ENCODE results near the gene CCDC9. TPM values are rescaled to one million over a fixed set of nuclear protein-coding genes. Genes with fewer than 3 reads are reported as not detected.
A peak's percentile ranks its signal among the peaks of the same experiment; 100 is the strongest.
"Not testable (repeated sequence)": the region's sequence is repeated elsewhere in the genome, so short reads cannot be mapped to it uniquely, and the experiment has no call there.

Gene CCDC9
- total and polyA plus RNA-seq, 2 donors: 8.0 to 36.6 TPM

- Histone ChIP-seq H3K36me3 (ENCODE audit: insufficient read depth) (no peaks in the 10 kb centered on the region), H3K4me3 (ENCODE audit: low read depth, low read length) (no peak overlapping the region), H3K27ac (ENCODE audit: low read depth) (no peak overlapping the region), H3K4me1 (ENCODE audit: insufficient read depth) (no peaks in the 10 kb centered on the region)
- no peak for DNase-seq (ENCODE audit: extremely low spot score)
- WGBS: 83% methylated on average over 7 of the region's 7 CpGs
Measured at GRCh38 chr19:47241919-47242577, 14.3 kb upstream of the CCDC9 start.

- no peak for DNase-seq (ENCODE audit: extremely low spot score)
- 19% methylated on average over 7 of the region's 9 CpGs for WGBS
- H3K36me3 ChIP-seq (ENCODE audit: insufficient read depth): no peaks in the 10 kb centered on the region
- H3K4me1 ChIP-seq (ENCODE audit: insufficient read depth): no peaks in the 10 kb centered on the region
- no peak overlapping the region for H3K4me3 ChIP-seq (ENCODE audit: low read depth, low read length)
- H3K27ac ChIP-seq (ENCODE audit: low read depth): no peak overlapping the region
Measured at GRCh38 chr19:47243364-47243775, 13.0 kb upstream of the CCDC9 start.

- peak; percentile 71 for DNase-seq (ENCODE audit: extremely low spot score)
- 3% methylated on average over 46 of the region's 46 CpGs for WGBS
- Histone ChIP-seq H3K27ac (ENCODE audit: low read depth) (peak overlapping the region; percentile 28), H3K4me1 (ENCODE audit: insufficient read depth) (no peaks in the 10 kb centered on the region), H3K36me3 (ENCODE audit: insufficient read depth) (no peaks in the 10 kb centered on the region), H3K4me3 (ENCODE audit: low read depth, low read length) (no peak overlapping the region)
Measured at GRCh38 chr19:47243776-47244547, 12.4 kb upstream of the CCDC9 start.

- no peaks in the 10 kb centered on the region for H3K36me3 ChIP-seq (ENCODE audit: insufficient read depth)
- H3K4me3 ChIP-seq (ENCODE audit: low read depth, low read length): no peak overlapping the region
- 32% methylated on average over 25 of the region's 25 CpGs for WGBS
- H3K4me1 ChIP-seq (ENCODE audit: insufficient read depth): no peaks in the 10 kb centered on the region
- H3K27ac ChIP-seq (ENCODE audit: low read depth): no peak overlapping the region
- DNase-seq (ENCODE audit: extremely low spot score): no peak
Measured at GRCh38 chr19:47247308-47247990, 8.9 kb upstream of the CCDC9 start.

GRCh38 chr19:47253016-47253415 lies 3.3 kb upstream of the CCDC9 start:
- H3K4me3 ChIP-seq (ENCODE audit: low read depth, low read length); H3K27ac ChIP-seq (ENCODE audit: low read depth); H3K36me3 ChIP-seq (ENCODE audit: insufficient read depth); DNase-seq (ENCODE audit: extremely low spot score); H3K4me1 ChIP-seq (ENCODE audit: insufficient read depth): not testable (repeated sequence)
- 83% methylated on average over 8 of the region's 8 CpGs for WGBS

GRCh38 chr19:47253467-47253881 lies 2.9 kb upstream of the CCDC9 start:
- 63% methylated on average over 3 of the region's 3 CpGs for WGBS
- H3K4me1 ChIP-seq (ENCODE audit: insufficient read depth): no peaks in the 10 kb centered on the region
- H3K27ac ChIP-seq (ENCODE audit: low read depth): no peak overlapping the region
- no peak overlapping the region for H3K4me3 ChIP-seq (ENCODE audit: low read depth, low read length)
- H3K36me3 ChIP-seq (ENCODE audit: insufficient read depth): no peaks in the 10 kb centered on the region
- no peak for DNase-seq (ENCODE audit: extremely low spot score)

- H3K36me3 ChIP-seq (ENCODE audit: insufficient read depth): no peaks in the 10 kb centered on the region
- no peaks in the 10 kb centered on the region for H3K4me1 ChIP-seq (ENCODE audit: insufficient read depth)
- H3K27ac ChIP-seq (ENCODE audit: low read depth): no peak overlapping the region
- no peak for DNase-seq (ENCODE audit: extremely low spot score)
- WGBS: 86% methylated on average over 5 of the region's 5 CpGs
- H3K4me3 ChIP-seq (ENCODE audit: low read depth, low read length): no peak overlapping the region
Measured at GRCh38 chr19:47253970-47254369, 2.4 kb upstream of the CCDC9 start.

- WGBS: under 1% methylated on average over 52 of the region's 52 CpGs
- peaks cover 4% of the 10 kb centered on the region for H3K36me3 ChIP-seq (ENCODE audit: insufficient read depth)
- peak; percentile 98 for DNase-seq (ENCODE audit: extremely low spot score)
Measured at GRCh38 chr19:47256693-47257410, 527 bp downstream of the CCDC9 start.

GRCh38 chr19:47257411-47258169 lies 1.3 kb downstream of the CCDC9 start:
- DNase-seq (ENCODE audit: extremely low spot score): no peak

More at GRCh38 chr19:47256693-47257410, 527 bp downstream of the CCDC9 start:
- Histone ChIP-seq H3K4me3 (ENCODE audit: low read depth, low read length) (peak overlapping the region; percentile 51), H3K4me1 (ENCODE audit: insufficient read depth) (no peaks in the 10 kb centered on the region), H3K27ac (ENCODE audit: low read depth) (peak overlapping the region; percentile 76)

GRCh38 chr19:47258434-47258833 lies 2.1 kb downstream of the CCDC9 start:
- Histone ChIP-seq H3K27ac (ENCODE audit: low read depth) (no peak overlapping the region), H3K36me3 (ENCODE audit: insufficient read depth) (peaks cover 4% of the 10 kb centered on the region), H3K4me1 (ENCODE audit: insufficient read depth) (no peaks in the 10 kb centered on the region), H3K4me3 (ENCODE audit: low read depth, low read length) (no peak overlapping the region)
- no peak for DNase-seq (ENCODE audit: extremely low spot score)
- 85% methylated on average over 9 of the region's 9 CpGs for WGBS

More at GRCh38 chr19:47257411-47258169, 1.3 kb downstream of the CCDC9 start:
- H3K4me3 ChIP-seq (ENCODE audit: low read depth, low read length): peak overlapping the region; percentile 21
- peaks cover 4% of the 10 kb centered on the region for H3K36me3 ChIP-seq (ENCODE audit: insufficient read depth)
- WGBS: 3% methylated on average over 29 of the region's 29 CpGs
- H3K27ac ChIP-seq (ENCODE audit: low read depth): peak overlapping the region; percentile 14
- no peaks in the 10 kb centered on the region for H3K4me1 ChIP-seq (ENCODE audit: insufficient read depth)

- Histone ChIP-seq H3K4me1 (ENCODE audit: insufficient read depth) (no peaks in the 10 kb centered on the region), H3K36me3 (ENCODE audit: insufficient read depth) (peaks cover 4% of the 10 kb centered on the region), H3K27ac (ENCODE audit: low read depth) (no peak overlapping the region), H3K4me3 (ENCODE audit: low read depth, low read length) (no peak overlapping the region)
- WGBS: 92% methylated on average over 6 of the region's 6 CpGs
- no peak for DNase-seq (ENCODE audit: extremely low spot score)
Measured at GRCh38 chr19:47258895-47259555, 2.7 kb downstream of the CCDC9 start.

GRCh38 chr19:47260476-47260875 lies 4.2 kb downstream of the CCDC9 start:
- Histone ChIP-seq H3K27ac (ENCODE audit: low read depth) (no peak overlapping the region), H3K36me3 (ENCODE audit: insufficient read depth) (peaks cover 10% of the 10 kb centered on the region), H3K4me3 (ENCODE audit: low read depth, low read length) (no peak overlapping the region), H3K4me1 (ENCODE audit: insufficient read depth) (no peaks in the 10 kb centered on the region)
- 92% methylated on average over 17 of the region's 17 CpGs for WGBS
- DNase-seq (ENCODE audit: extremely low spot score): no peak

Data from urinary bladder (tissue), 4 donors.